Sciatic nerve (tissue), 2 donors: Measurements from ENCODE around the gene MEG3. TPM values are rescaled to one million over a fixed set of nuclear protein-coding genes. Genes with fewer than 3 reads are reported as not detected.
A peak's percentile ranks its signal among the peaks of the same experiment; 100 is the strongest.

ENCODE experiments used
- ATAC-seq: fragments of 200-7000 bp; cut with Tn5 transposase; one replicate; pipeline ENCODE4 v1.9.1; 2020; ENCODE audit warnings: mild to moderate bottlenecking, moderate library complexity
- DNase-seq: peaks from one replicate; pipeline ENCODE4 v3.0.0-alpha.2; 2020; ENCODE audit warnings: low spot score
- intact Hi-C: fragments of 100-400 bp; cut with DNase I; formaldehyde crosslinking; loops from one replicate; pipeline ENCODE4 v1.14.2; 2022
- microRNA-seq: library from miRNA; unstranded; fragments of <30 nt; microRNA quantifications from one replicate; pipeline ENCODE4 v1.2.0, GENCODE V29; 2020
- total RNA-seq: library from RNA; stranded (reverse); fragmentation: NEBNext Ultra II Directional; extraction: Animal tissue kit (Norgen Biotek cat#: 25700); gene quantifications from one replicate; pipeline ENCODE4 v1.2.1, GENCODE V29; 2021
- donor health status: DM: no; HTN: no; CAD: no.
- donor health status: DM: no; HTN: no; CAD: no.

Gene MEG3
- total RNA-seq, 1 donor from 2014 or later = 154 TPM

- DNase-seq = peak; percentile 61
- intact Hi-C loops = no loop called here
- peak; percentile 93 for ATAC-seq
Observed at GRCh38 chr14:100899884-100900771, 74.2 kb downstream of the MEG3 start.

- intact Hi-C loops = no loop called here
- ATAC-seq (peak; percentile 33), DNase-seq (peak; percentile 63)
Observed at GRCh38 chr14:100900837-100901390, 75.0 kb downstream of the MEG3 start.

- intact Hi-C loops = no loop called here
- ATAC-seq (no peak), DNase-seq (peak; percentile 53)
Observed at GRCh38 chr14:100901391-100902183, 75.7 kb downstream of the MEG3 start.

GRCh38 chr14:100902295-100903133 lies 76.6 kb downstream of the MEG3 start:
- intact Hi-C loops = no loop called here
- ATAC-seq = no peak
- peak; percentile 31 for DNase-seq

- intact Hi-C loops = no loop called here
- ATAC-seq (no peak), DNase-seq (no peak)
Observed at GRCh38 chr14:100903134-100903468, 77.2 kb downstream of the MEG3 start.

GRCh38 chr14:100903672-100904185 lies 77.8 kb downstream of the MEG3 start, which contains the start of gene RTL1:
RTL1 (minus strand) TSS chr14:100903722; CDS start chr14:100884788, 18,934 bp downstream.
- ATAC-seq (no peak), DNase-seq (peak; percentile 46)
- intact Hi-C loops = no loop called here

GRCh38 chr14:100904307-100905087 lies 78.6 kb downstream of the MEG3 start:
- intact Hi-C loops = no loop called here
- peak; percentile 62 for DNase-seq
- ATAC-seq = no peak

GRCh38 chr14:100905166-100905565 lies 79.2 kb downstream of the MEG3 start:
- DNase-seq (peak; percentile 36), ATAC-seq (no peak)
- intact Hi-C loops = no loop called here

- no peak for ATAC-seq
- DNase-seq = peak; percentile 43
Observed at GRCh38 chr14:100906420-100906819, 80.5 kb downstream of the MEG3 start.

GRCh38 chr14:100907240-100907639 lies 81.3 kb downstream of the MEG3 start:
- no peak for ATAC-seq
- no peak for DNase-seq
- intact Hi-C loops = no loop called here

More at GRCh38 chr14:100906420-100906819, 80.5 kb downstream of the MEG3 start:
- intact Hi-C loops = no loop called here

GRCh38 chr14:100909439-100909838 lies 83.5 kb downstream of the MEG3 start:
- no peak for ATAC-seq
- intact Hi-C loops = no loop called here
- DNase-seq = no peak

Small RNAs within 50 kb of the gene (microRNA-seq; reads per million reads assigned to microRNA genes)
- gene MIR127 (771 reads per million, percentile 79 among the genes with 10 or more reads in this experiment), gene MIR136 (38.4 reads per million, percentile 42 among the genes with 10 or more reads in this experiment), gene MIR2392 (not detected), gene MIR337 (295 reads per million, percentile 71 among the genes with 10 or more reads in this experiment), gene MIR431 (31.5 reads per million, percentile 40 among the genes with 10 or more reads in this experiment), gene MIR432 (96.3 reads per million, percentile 56 among the genes with 10 or more reads in this experiment), gene MIR433 (57.6 reads per million, percentile 50 among the genes with 10 or more reads in this experiment), gene MIR493 (168 reads per million, percentile 62 among the genes with 10 or more reads in this experiment), gene MIR665 (2.9 reads per million)

Other genes with a start within 250 kb of the MEG3 start
- 12.3 TPM for gene BEGAIN, start 238.7 kb upstream of the MEG3 start, total RNA-seq
- 0.22 TPM for gene DLK1, start 99.2 kb upstream of the MEG3 start, total RNA-seq
- not detected for gene RTL1, start 77.6 kb downstream of the MEG3 start, total RNA-seq